GM04504 (cell line): ENCODE results near the gene ALG8.
"Not testable (repeated sequence)": the region's sequence is repeated elsewhere in the genome, so short reads cannot be mapped to it uniquely, and the experiment has no call there.

Experiments
- DNase-seq: peaks from one replicate; pipeline ENCODE4 v3.0.0-alpha.2; 2012; ENCODE audit warnings: low read depth

The ALG8 gene

DNA sequence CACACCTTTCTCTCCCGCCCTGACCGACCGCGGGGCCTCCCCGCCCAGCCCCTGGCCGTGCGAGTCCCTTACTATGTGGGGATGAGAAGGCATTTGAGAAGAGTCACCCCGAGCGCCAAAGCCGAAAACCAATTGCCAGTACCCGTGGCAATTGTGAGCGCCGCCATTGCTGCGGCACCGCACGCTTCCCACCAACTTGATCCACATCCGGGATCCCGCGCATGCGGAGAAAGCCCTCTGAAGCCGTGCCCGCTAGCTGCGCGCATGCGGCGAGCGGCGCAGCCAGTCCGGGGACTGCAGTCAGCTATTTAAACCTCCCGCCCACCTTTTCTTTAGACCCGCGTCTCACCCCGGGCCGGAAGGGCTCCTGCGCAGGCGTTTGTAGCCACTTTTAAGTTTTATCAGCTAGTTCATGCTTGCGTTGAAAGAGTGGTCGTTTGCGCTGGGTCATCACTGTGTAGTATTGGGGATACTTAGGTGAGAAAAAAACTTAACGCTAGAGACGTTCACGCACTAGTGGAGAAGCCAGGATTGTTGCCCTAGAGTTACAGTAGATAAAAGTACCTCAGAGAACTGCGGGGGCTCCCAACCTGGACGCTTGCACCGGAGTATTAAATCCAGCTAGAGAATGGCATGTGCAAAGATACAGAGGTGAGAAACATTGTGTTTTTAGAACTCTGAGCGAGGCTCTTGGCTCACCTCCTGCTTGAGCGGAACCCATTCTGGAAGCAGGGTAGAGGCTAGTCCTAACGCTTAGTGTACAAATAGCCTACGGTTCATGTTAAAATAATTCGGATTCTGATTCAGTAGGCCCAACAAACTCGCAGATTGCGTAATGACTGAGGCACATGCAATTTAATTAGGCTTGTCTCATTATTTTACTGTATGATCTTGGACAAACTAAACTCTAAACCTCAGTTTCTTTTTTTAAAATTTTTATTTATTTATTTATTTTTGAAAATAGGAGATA lies at the start of gene ALG8:
TSS of gene ALG8 (minus strand) at position 205 of the 970 bp plus-strand sequence. CDS start at position 167, 38 bp downstream.
- peak; percentile 86 for DNase-seq

- DNase-seq = peak; percentile 93
These were observed 49.1 kb upstream of the ALG8 start, which contains the start of the genes KCTD21 and USP35 for GRCh38 chr11:78188286-78189173. Gene KCTD21, minus strand, starts transcription at chr11:78188626. Its CDS starts 14,072 bp downstream, at chr11:78174554. Gene USP35, plus strand, starts transcription at chr11:78188919. Its CDS starts 7,327 bp downstream, at chr11:78196246.

DNA sequence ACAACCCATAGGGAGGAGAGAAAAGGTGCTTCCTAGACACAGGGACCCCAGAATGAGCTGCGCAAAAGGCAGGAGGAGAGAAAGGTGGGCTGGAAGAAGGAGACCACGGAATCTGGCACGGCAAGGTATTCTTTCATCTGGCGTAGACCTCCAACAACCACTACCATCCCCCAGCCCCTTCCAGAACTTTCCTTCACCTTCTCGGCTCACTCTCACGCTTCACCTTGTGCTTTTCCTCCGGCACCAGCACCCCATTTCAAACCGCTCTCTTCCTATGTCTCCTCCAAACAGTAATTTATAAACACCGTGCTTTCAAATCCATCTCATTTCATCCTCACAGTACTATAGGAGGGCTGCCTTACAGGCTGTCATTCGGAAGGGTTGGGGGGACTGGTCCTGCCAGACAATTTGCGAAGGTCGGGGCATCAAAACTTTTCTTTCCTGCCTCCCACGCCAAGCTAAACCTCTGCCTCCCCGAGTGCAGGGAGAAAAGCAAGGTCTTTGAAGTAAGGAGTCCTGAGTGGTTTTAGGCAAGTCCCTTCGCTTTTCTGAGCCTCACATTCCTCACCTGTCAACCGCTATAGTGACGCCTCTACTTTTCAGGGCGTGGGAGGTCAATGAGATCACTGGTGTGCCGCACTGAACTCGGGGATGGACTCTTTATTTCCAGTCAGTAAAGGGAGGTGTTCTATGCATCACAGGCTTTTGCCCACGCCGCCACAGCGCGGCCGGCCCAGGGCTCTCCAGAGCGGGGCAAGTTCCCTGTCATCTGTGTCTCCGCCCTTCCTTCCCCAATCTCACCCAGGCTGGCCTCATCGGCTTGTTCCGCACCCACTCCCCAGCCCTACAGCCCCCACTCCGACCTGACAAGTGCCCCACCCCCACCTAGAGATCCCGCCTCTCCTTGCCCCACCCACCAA lies 48.2 kb upstream of the ALG8 start:
- DNase-seq = no peak

GRCh38 chr11:78181185-78181584 lies 41.8 kb upstream of the ALG8 start:
- no peak for DNase-seq

DNA sequence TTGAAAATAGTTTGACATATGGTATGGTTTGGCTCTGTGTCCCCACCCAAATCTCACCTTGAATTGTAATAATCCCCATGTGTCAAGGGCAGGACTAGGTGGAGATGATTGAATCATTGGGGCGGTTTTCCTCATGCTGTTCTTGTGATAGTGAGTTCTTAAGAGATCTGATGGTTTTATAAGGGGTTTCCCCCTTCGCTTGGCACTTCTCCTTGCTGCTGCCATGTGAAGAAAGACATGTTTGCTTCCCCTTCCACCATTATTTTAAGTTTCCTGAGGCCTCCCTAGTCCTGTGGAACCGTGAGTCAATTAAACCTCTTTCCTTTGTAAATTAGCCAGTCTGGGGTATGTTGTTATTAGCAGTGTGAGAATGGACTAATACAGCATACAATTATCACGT lies 41.3 kb upstream of the ALG8 start:
- DNase-seq = no peak

- DNase-seq = no peak
These were observed 40.1 kb upstream of the ALG8 start for GRCh38 chr11:78179459-78180071.

- DNase-seq = no peak
These were observed 37.8 kb upstream of the ALG8 start for GRCh38 chr11:78177216-78177615.

GRCh38 chr11:78176605-78177141 lies 37.2 kb upstream of the ALG8 start:
- DNase-seq = no peak

DNA sequence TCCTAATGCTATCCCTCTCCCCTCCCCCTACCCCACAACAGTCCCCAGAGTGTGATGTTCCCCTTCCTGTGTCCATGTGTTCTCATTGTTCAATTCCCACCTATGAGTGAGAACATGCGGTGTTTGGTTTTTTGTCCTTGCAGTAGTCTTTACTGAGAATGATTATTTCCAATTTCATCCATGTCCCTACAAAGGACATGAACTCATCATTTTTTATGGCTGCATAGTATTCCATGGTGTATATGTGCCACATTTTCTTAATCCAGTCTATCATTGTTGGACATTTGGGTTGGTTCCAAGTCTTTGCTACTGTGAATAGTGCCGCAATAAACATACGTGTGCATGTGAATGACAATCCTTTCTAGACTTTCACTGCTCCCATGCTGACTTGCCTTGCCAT lies 36.4 kb upstream of the ALG8 start:
- DNase-seq = not testable (repeated sequence)

GRCh38 chr11:78171951-78172350 lies 32.5 kb upstream of the ALG8 start:
- no peak for DNase-seq

DNA sequence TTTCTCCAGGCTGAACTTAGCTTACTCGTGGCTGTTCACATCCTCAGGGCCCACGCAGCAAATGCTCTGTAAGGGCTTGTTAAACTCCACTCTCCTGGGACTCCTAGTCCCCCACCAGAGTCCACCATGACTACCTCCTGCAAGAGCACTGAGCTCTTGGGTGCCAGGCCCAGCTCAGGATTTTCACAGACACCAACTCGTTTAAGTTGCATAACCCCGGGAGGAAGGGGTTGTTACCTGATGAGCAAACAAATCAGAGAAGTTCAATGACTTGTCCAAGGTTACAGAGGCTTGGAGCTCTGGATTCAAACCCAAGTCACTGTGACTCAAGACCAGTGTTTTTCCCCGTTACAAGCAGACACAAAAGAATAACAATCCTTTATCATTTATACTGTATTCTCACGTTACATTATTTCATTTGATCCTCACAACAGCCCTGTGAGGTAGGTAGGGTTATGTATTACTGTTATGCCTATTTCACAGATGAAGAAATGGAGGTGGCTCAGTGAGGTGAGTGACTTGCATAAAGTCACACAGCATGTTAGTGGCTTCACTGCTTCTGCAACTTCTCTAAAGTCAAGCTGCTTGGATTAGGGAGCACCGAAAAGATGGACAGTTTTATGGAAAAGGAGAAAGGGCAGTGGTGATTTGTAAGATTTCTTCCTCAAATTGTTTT lies 31.6 kb upstream of the ALG8 start:
- no peak for DNase-seq

DNA sequence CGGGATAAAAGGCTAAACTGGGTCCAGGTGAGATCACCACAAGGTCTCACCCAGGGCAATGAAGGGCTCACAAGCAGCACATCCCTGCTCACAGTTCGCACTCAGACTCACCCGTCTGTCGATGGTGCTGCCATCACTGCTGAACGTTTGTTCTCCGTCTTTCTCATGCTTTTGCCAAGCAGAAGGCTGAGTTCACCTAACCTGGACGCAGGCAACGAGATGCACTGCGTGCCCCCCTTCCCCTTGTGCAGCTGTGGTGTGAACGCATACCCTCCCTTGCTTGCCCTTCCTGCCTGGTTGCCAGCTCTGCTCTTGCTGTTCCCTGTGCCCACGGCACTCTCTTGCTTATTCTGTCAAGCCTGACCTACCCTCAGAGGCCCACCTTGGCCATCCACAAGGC lies 31.0 kb upstream of the ALG8 start:
- no peak for DNase-seq

DNA sequence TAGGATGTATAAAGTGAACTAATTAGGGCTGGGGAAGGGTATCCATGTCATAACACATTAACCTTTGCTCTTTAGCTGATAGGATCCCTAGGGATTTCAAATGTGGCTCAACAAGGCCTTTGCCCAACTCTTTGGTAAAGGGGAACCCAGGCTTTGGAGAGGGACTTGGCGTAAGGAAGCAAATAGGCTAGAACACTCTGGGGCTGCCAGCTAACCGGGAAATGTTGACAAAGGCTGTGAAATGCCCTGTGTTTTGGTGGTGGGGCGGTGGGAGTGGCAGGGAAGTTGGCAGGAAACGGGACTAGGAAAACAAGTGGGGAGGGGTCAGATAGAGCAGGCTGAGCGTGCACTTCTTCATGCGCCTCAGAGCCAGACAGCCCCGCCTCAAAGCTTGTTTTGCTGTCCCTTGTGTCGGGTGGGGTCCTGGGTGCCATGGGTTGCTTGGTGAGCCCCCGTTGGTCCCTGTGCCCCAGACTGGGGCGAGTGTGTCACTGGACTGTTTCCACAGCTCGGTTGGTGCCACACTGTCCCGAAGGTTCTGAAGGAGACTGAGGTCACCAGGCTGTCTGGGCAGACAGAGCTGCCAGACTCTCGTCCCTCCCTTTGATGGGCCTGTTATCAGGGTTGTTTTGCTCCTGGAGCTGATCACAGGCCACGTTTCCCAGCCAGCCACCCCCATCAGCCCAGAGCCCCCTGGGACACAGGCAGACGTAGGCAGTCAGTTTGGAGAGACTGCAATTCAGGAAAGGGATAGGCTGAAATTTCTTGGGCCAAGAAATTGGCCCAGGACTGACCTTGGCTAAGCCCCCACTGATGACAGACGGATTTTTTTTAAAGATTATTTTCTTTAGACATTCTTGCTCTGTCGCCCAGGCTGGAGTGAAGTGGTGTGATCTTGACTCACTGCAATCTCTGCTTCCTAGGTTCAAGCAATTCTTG lies 29.4 kb upstream of the ALG8 start:
- no peak for DNase-seq

GRCh38 chr11:78166855-78167469 lies 27.5 kb upstream of the ALG8 start:
- DNase-seq = no peak

DNA sequence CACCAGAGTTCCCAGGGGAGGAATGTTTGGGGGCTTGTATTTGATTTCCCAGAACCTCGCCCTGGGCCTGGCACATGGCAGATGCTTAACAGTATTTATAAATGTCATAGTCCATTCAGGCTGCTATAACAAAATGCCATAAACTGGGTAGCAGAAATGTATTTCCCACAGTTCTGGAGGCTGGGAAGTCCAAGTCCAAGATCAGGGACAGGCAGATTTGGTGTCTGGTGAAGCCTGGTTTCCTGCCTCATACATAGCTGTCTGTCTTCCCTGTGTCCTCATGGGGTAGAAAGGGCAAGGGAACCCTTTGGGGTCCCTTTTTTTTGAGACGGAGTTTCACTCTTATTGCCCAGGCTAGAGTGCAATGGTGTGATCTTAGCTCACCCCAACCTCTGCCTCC lies 25.0 kb upstream of the ALG8 start:
- no peak for DNase-seq

- DNase-seq = no peak
These were observed 24.4 kb upstream of the ALG8 start for GRCh38 chr11:78163828-78164227.

- no peak for DNase-seq
These were observed 22.5 kb upstream of the ALG8 start for GRCh38 chr11:78161962-78162371.

- DNase-seq = no peak
These were observed 21.9 kb upstream of the ALG8 start for GRCh38 chr11:78161346-78161745.

DNA sequence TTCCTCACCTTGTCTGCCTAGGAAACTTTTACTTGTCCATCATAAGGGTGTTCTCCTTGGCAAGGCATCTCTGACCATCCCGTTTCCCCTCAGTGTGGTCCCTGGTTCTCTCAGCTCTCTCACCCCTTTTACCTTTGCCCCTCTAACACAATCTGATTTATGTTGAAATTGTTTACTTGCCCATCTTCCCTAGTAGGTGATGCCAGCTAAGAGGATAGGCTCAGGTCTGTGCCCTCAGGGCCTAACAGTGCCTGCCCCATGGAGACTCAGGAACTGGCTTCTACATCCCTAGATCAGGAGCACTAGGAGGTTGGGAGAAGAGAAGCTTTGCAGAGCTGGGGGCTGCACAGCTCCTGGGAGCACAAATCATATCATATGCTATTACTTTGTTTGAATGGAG lies 21.1 kb upstream of the ALG8 start:
- no peak for DNase-seq
